ENCODE results near the gene BIRC2. TPM values are rescaled to one million over a fixed set of nuclear protein-coding genes. Genes with fewer than 3 reads are reported as not detected.

BIRC2 gene
- polyA plus RNA-seq, 1 donor (not counting 4 experiments of a cell fraction or from before 2014, with no cell fraction given) = 53.8 TPM

DNA sequence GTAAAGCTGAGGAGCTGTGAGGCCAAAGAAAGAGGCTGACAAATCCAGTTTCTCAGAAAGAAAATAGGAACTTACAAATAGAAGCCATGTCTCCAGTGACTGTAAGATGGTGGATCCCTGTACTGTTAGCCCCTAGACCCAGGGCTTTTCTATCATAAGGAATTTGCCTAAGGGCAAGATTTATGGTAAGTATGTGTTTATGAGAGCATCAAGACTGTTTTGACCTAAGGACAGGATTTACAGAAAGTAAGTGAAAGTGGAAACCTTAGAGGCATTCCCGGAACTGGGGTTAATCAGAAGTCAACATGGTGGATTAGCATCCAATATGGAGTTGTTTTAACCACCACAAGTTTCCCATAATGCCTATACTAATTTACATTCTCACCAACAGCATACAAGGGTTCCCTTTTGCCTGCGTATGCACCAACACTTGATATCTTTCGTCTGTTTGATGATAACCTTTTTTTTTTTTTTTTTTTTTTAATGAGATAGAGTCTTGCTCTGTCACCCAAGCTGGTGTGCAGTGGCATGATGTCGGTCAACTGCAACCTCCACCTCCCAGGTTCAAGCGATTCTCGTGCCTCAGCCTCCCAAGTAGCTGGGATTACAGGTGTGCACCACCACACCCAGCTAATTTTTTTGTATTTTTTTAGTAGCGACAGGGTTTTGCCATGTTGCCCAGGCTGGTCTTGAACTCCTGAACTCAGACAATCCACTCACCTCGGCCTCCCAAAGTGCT lies 40.2 kb downstream of the BIRC2 start:
- H3K27me3 ChIP-seq (ENCODE audit: control insufficient read depth, extremely low read depth, insufficient read depth, low read length) = no peaks in the 10 kb centered on the region
- no peak overlapping the region for H3K27ac ChIP-seq (ENCODE audit: control insufficient read depth, insufficient read depth, low read length)
- H3K4me2 ChIP-seq (ENCODE audit: control insufficient read depth, extremely low read depth, insufficient read depth, low read depth, low read length) = no peak overlapping the region
- dilution Hi-C loops (cut with MboI; ENCODE audit: extremely low pct_ligation_motif_present, low sequenced_read_pairs) = no loop called here
- peaks cover 8% of the 10 kb centered on the region for H3K79me2 ChIP-seq (ENCODE audit: control insufficient read depth, insufficient read depth, low read length)
- H4K20me1 ChIP-seq (ENCODE audit: control insufficient read depth, extremely low read depth, insufficient read depth, low read length) = peaks cover 3% of the 10 kb centered on the region
- H3K4me1 ChIP-seq (ENCODE audit: control insufficient read depth, extremely low read depth, insufficient read depth, low read length) = no peaks in the 10 kb centered on the region
- FAIRE-seq = no peak
- no peak for DNase-seq (ENCODE audit: low read depth, low spot score)
- H3K9me1 ChIP-seq (ENCODE audit: control insufficient read depth, extremely low read depth, insufficient read depth, low read length) = no peaks in the 10 kb centered on the region
- H3K36me3 ChIP-seq (ENCODE audit: control insufficient read depth in 2 of 2, extremely low read depth in 1 of 2, insufficient read depth in 2 of 2, low read length in 2 of 2) = peaks cover 15 to 25% of the 10 kb centered on the region in 2 experiments
- no peak overlapping the region for H3K4me3 ChIP-seq (ENCODE audit: control insufficient read depth in 2 of 3, extremely low read depth in 1 of 3, insufficient read depth in 2 of 3, low read depth in 1 of 3, low read length in 3 of 3)
- TF ChIP-seq, protein P1, sequence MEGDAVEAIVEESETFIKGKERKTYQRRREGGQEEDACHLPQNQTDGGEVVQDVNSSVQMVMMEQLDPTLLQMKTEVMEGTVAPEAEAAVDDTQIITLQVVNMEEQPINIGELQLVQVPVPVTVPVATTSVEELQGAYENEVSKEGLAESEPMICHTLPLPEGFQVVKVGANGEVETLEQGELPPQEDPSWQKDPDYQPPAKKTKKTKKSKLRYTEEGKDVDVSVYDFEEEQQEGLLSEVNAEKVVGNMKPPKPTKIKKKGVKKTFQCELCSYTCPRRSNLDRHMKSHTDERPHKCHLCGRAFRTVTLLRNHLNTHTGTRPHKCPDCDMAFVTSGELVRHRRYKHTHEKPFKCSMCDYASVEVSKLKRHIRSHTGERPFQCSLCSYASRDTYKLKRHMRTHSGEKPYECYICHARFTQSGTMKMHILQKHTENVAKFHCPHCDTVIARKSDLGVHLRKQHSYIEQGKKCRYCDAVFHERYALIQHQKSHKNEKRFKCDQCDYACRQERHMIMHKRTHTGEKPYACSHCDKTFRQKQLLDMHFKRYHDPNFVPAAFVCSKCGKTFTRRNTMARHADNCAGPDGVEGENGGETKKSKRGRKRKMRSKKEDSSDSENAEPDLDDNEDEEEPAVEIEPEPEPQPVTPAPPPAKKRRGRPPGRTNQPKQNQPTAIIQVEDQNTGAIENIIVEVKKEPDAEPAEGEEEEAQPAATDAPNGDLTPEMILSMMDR (optimal IDR thresholded peaks at IDR 0.05 in 1 of 3, IDR thresholded peaks at IDR 0.05 in 1 of 3, conservative IDR thresholded peaks at IDR 0.05 in 1 of 3; ENCODE audit: extremely low read depth in 1 of 3, insufficient read depth in 2 of 3, low read length in 3 of 3) = no peak
- TF ChIP-seq EZH2 (IDR thresholded peaks at IDR 0.05; ENCODE audit: low read length) = no peak
- H2AFZ ChIP-seq (ENCODE audit: control insufficient read depth, low read length) = no peak overlapping the region
- H3K9me3 ChIP-seq (ENCODE audit: control insufficient read depth, low read depth, low read length) = no peaks in the 10 kb centered on the region
- no peak overlapping the region for H3K9ac ChIP-seq (ENCODE audit: control insufficient read depth, extremely low read depth, insufficient read depth, low read length)

DNA sequence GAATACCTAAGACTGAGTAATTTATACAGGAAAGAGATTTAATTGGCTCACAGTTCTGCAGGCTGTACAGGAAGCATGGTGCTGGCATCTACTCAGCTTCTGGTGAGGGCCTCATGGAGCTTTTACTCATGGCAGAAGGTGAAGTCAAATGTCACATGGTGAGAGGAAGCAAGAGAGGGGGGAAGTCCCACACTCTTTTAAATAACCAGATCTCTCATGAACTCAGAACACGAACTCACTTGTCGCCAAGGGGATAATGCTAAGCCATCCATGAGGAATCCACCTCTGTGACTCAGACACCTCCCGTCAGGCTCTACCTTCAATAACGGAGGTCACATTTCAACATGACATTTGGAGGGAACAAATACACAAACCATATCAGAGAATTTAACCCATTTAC lies 42.2 kb downstream of the BIRC2 start:
- no peaks in the 10 kb centered on the region for H3K27me3 ChIP-seq (ENCODE audit: control insufficient read depth, extremely low read depth, insufficient read depth, low read length)
- no peak overlapping the region for H3K4me3 ChIP-seq (ENCODE audit: control insufficient read depth in 2 of 3, extremely low read depth in 1 of 3, insufficient read depth in 2 of 3, low read depth in 1 of 3, low read length in 3 of 3)
- H3K36me3 ChIP-seq (ENCODE audit: control insufficient read depth in 2 of 2, extremely low read depth in 1 of 2, insufficient read depth in 2 of 2, low read length in 2 of 2) = peaks cover 18 to 32% of the 10 kb centered on the region in 2 experiments
- FAIRE-seq (no peak), DNase-seq (ENCODE audit: low read depth, low spot score) (no peak)
- no peak for TF ChIP-seq EZH2 (IDR thresholded peaks at IDR 0.05; ENCODE audit: low read length)
- TF ChIP-seq, protein P1 (optimal IDR thresholded peaks at IDR 0.05 in 1 of 3, IDR thresholded peaks at IDR 0.05 in 1 of 3, conservative IDR thresholded peaks at IDR 0.05 in 1 of 3; ENCODE audit: extremely low read depth in 1 of 3, insufficient read depth in 2 of 3, low read length in 3 of 3) = no peak
- H3K9ac ChIP-seq (ENCODE audit: control insufficient read depth, extremely low read depth, insufficient read depth, low read length) = no peak overlapping the region
- no peaks in the 10 kb centered on the region for H3K4me1 ChIP-seq (ENCODE audit: control insufficient read depth, extremely low read depth, insufficient read depth, low read length)
- H3K4me2 ChIP-seq (ENCODE audit: control insufficient read depth, extremely low read depth, insufficient read depth, low read depth, low read length) = no peak overlapping the region
- H3K79me2 ChIP-seq (ENCODE audit: control insufficient read depth, insufficient read depth, low read length) = peaks cover 14% of the 10 kb centered on the region
- H4K20me1 ChIP-seq (ENCODE audit: control insufficient read depth, extremely low read depth, insufficient read depth, low read length) = peaks cover 3% of the 10 kb centered on the region
- no peak overlapping the region for H3K27ac ChIP-seq (ENCODE audit: control insufficient read depth, insufficient read depth, low read length)
- no peaks in the 10 kb centered on the region for H3K9me3 ChIP-seq (ENCODE audit: control insufficient read depth, low read depth, low read length)
- H3K9me1 ChIP-seq (ENCODE audit: control insufficient read depth, extremely low read depth, insufficient read depth, low read length) = no peaks in the 10 kb centered on the region
- no peak overlapping the region for H2AFZ ChIP-seq (ENCODE audit: control insufficient read depth, low read length)
- dilution Hi-C loops (cut with MboI; ENCODE audit: extremely low pct_ligation_motif_present, low sequenced_read_pairs) = no loop called here
